HepG2 (cell line): ENCODE data around the gene ABCB6. TPM values are rescaled to one million over a fixed set of nuclear protein-coding genes. Genes with fewer than 3 reads are reported as not detected.

Experiments
- HDAC2 ChIP-seq: sonication (generic); formaldehyde crosslinking; IDR thresholded peaks from 2 replicates; pipeline ENCODE4 v1.4.0; 2020; ENCODE audit warnings: missing genetic modification reagents
- KIAA2018 ChIP-seq: sonication (generic); formaldehyde crosslinking; IDR thresholded peaks from 2 replicates; pipeline ENCODE4 v1.5.0; 2020; ENCODE audit warnings: mild to moderate bottlenecking, missing genetic modification reagents, borderline replicate concordance
- MAFK ChIP-seq, 2 experiments: IDR thresholded peaks in 1 of 2; conservative IDR thresholded peaks in 1 of 2; 2 replicates each; pipeline ENCODE4 v1.6.1; 2011; ENCODE audit warnings: improper control_type of control experiment in 2 of 2, low read length in 2 of 2
- MIER3 ChIP-seq: IDR thresholded peaks from 2 replicates; pipeline ENCODE4 v1.6.1; 2016; ENCODE audit warnings: missing compliant biosample characterization, borderline replicate concordance
- NFE2L2 ChIP-seq: fragments of 150-350 bp; IDR thresholded peaks from 2 replicates; pipeline ENCODE4 v1.6.1; 2014; ENCODE audit warnings: low read length
- NFYB ChIP-seq: sonication (generic); formaldehyde crosslinking; IDR thresholded peaks from 2 replicates; pipeline ENCODE4 v1.4.0; 2020; ENCODE audit warnings: missing genetic modification reagents
- SMAD1 ChIP-seq: sonication (generic); formaldehyde crosslinking; IDR thresholded peaks from 2 replicates; pipeline ENCODE4 v1.4.0; 2020; ENCODE audit warnings: missing genetic modification reagents, low read depth, mild to moderate bottlenecking, borderline replicate concordance
- SOX5 ChIP-seq: IDR thresholded peaks from 2 replicates; pipeline ENCODE4 v1.6.1; 2016; ENCODE audit warnings: borderline replicate concordance
- ZNF326 ChIP-seq: sonication (generic); formaldehyde crosslinking; IDR thresholded peaks from 2 replicates; pipeline ENCODE4 v1.4.0; 2020; ENCODE audit warnings: missing genetic modification reagents, borderline replicate concordance
- ZNF407 ChIP-seq: sonication (generic); formaldehyde crosslinking; IDR thresholded peaks from one replicate; pipeline ENCODE4 v1.5.1; 2020; ENCODE audit warnings: mild to moderate bottlenecking, missing genetic modification reagents; ENCODE audit errors: not compliant biosample characterization
- ZNF746 ChIP-seq: sonication (generic); formaldehyde crosslinking; IDR thresholded peaks from 2 replicates; pipeline ENCODE4 v1.8.0; 2022; ENCODE audit warnings: mild to moderate bottlenecking, missing genetic modification reagents
- ZSCAN30 ChIP-seq: sonication (generic); formaldehyde crosslinking; IDR thresholded peaks from 2 replicates; pipeline ENCODE4 v1.5.0; 2020; ENCODE audit warnings: mild to moderate bottlenecking, missing genetic modification reagents
- polyA plus RNA-seq, 8 experiments: library from polyadenylated mRNA; depleted of rRNA in 3 of 8; stranded (reverse) in 7 of 8; unstranded in 1 of 8; fragments of >200 nt; fragmentation: Illumina TruSeq in 4 of 8; extraction: Trizol in 4 of 8; gene quantifications; 2 replicates each; pipeline versions ENCODE4 v1.2.1 to v1.2.3, GENCODE V29; 2011 to 2016; ENCODE audit warnings: low read depth in 4 of 8, missing spikeins in 1 of 8, mixed read lengths in 1 of 8; ENCODE audit not compliant: insufficient read depth in 1 of 8
- total RNA-seq, 5 experiments: library from RNA; depleted of rRNA; stranded (reverse); fragments of >200 nt; fragmentation: Illumina TruSeq; extraction: Trizol; gene quantifications; 2 replicates each; pipeline ENCODE4 v1.2.3, GENCODE V29; 2016; ENCODE audit warnings: low read depth in 1 of 5

The ABCB6 gene
- total and polyA plus RNA-seq, 2 of the 13 experiments (the other 11 are each of a cell fraction or from before 2014, with no cell fraction given): 91.1 to 137 TPM

GRCh38 chr2:219249203-219249980 lies 30.6 kb upstream of the ABCB6 start (continued):
- TF ChIP-seq ZNF407 (CRISPR knock-in tag): no peak
- no peak for TF ChIP-seq NFE2L2
- peak; percentile 80 for TF ChIP-seq SOX5 (CRISPR knock-in tag)
- no peak for TF ChIP-seq SMAD1 (CRISPR knock-in tag)
- peak; percentile 84; the same call in 1 of the 2 replicates for TF ChIP-seq MIER3 (CRISPR knock-in tag)
- TF ChIP-seq ZSCAN30 (CRISPR knock-in tag): no peak
- 0 out of 2 replicates have a peak, but pooled peaks have one; percentile 6 for TF ChIP-seq NFYB (CRISPR knock-in tag)
- 0 out of 2 replicates have a peak, but pooled peaks have one; percentile 83 for TF ChIP-seq KIAA2018 (CRISPR knock-in tag)
- no peak for TF ChIP-seq ZNF326 (CRISPR knock-in tag)
- peak; percentile 80; the same call in 1 of the 2 replicates for TF ChIP-seq ZNF746
- TF ChIP-seq MAFK (conservative IDR thresholded peaks at IDR 0.05 in 1 of 2, IDR thresholded peaks at IDR 0.05 in 1 of 2; ENCODE audit: low read length in 2 of 2): 0 out of 4 replicates have a peak, but pooled peaks of 1 of the 2 experiments have one; percentile 17
- TF ChIP-seq HDAC2 (CRISPR knock-in tag): peak; percentile 70
